ENCODE measurements around the gene EPS8L2.

EPS8L2 gene

GRCh38 chr11:772429-773390, 66.7 kb downstream of the EPS8L2 start:
- DNase-seq (ENCODE audit: insufficient read length, low spot score) (no peak), FAIRE-seq (no peak)

GRCh38 chr11:773425-773824, 67.4 kb downstream of the EPS8L2 start:
- FAIRE-seq (no peak), DNase-seq (ENCODE audit: insufficient read length, low spot score) (no peak)

GRCh38 chr11:773830-774229, 67.8 kb downstream of the EPS8L2 start:
- DNase-seq (ENCODE audit: insufficient read length, low spot score) (no peak), FAIRE-seq (no peak)

GRCh38 chr11:774873-775592, 69.0 kb downstream of the EPS8L2 start:
- FAIRE-seq (no peak), DNase-seq (ENCODE audit: insufficient read length, low spot score) (no peak)

GRCh38 chr11:776263-776560, 70.2 kb downstream of the EPS8L2 start:
- no peak for FAIRE-seq

GRCh38 chr11:776561-777287, 70.7 kb downstream of the EPS8L2 start:
- peak; percentile 75 for DNase-seq (ENCODE audit: insufficient read length, low spot score)
- FAIRE-seq = peak; percentile 66

More at GRCh38 chr11:776263-776560, 70.2 kb downstream of the EPS8L2 start:
- no peak for DNase-seq (ENCODE audit: insufficient read length, low spot score)
